GM18867 (cell line): Measurements from ENCODE around the gene LRRC45.
"Not testable (repeated sequence)": the region's sequence is repeated elsewhere in the genome, so short reads cannot be mapped to it uniquely, and the experiment has no call there.

Experiments
- ATAC-seq: cut with Tn5 transposase; IDR thresholded peaks from one replicate; pipeline ENCODE4 v1.9.1; 2021; ENCODE audit warnings: mild to moderate bottlenecking, moderate library complexity; ENCODE audit not compliant: unreplicated experiment

The LRRC45 gene

GRCh38 chr17:82022981-82023446 is at the start of gene LRRC45:
Gene LRRC45 (plus strand): TSS chr17:82023305. CDS start chr17:82023644, 339 bp downstream.
- ATAC-seq = peak; percentile 80

- no peak for ATAC-seq
These were observed 49.7 kb upstream of the LRRC45 start for GRCh38 chr17:81973432-81973831.

- ATAC-seq = no peak
These were observed 46.5 kb upstream of the LRRC45 start for GRCh38 chr17:81976332-81977210.

GRCh38 chr17:81977211-81977808 is 45.8 kb upstream of the LRRC45 start, which contains the start of gene ASPSCR1:
Gene ASPSCR1 (plus strand): TSS chr17:81977629. CDS start chr17:81977647, 18 bp downstream.
- peak; percentile 83 for ATAC-seq

- ATAC-seq = no peak
These were observed 44.4 kb upstream of the LRRC45 start for GRCh38 chr17:81978524-81979298.

- ATAC-seq = no peak
These were observed 43.0 kb upstream of the LRRC45 start for GRCh38 chr17:81980122-81980521.

- no peak for ATAC-seq
These were observed 42.3 kb upstream of the LRRC45 start for GRCh38 chr17:81980707-81981343.

- not testable (repeated sequence) for ATAC-seq
These were observed 41.6 kb upstream of the LRRC45 start for GRCh38 chr17:81981511-81981910.

GRCh38 chr17:81983011-81983638 is 40.0 kb upstream of the LRRC45 start:
- ATAC-seq = no peak

- ATAC-seq = no peak
These were observed 39.3 kb upstream of the LRRC45 start for GRCh38 chr17:81983639-81984373.

GRCh38 chr17:81984773-81985410 is 38.2 kb upstream of the LRRC45 start:
- ATAC-seq = no peak

GRCh38 chr17:81986606-81987005 is 36.5 kb upstream of the LRRC45 start:
- ATAC-seq = no peak

GRCh38 chr17:81987161-81987770 is 35.8 kb upstream of the LRRC45 start:
- no peak for ATAC-seq

GRCh38 chr17:81990836-81991683 is 32.0 kb upstream of the LRRC45 start:
- no peak for ATAC-seq

GRCh38 chr17:81991684-81992305 is 31.3 kb upstream of the LRRC45 start:
- ATAC-seq = no peak

GRCh38 chr17:81992306-81993102 is 30.6 kb upstream of the LRRC45 start:
- no peak for ATAC-seq
